GM12874 (cell line): ENCODE measurements around the gene MYB.

Experiments
- TF ChIP-seq, protein P1 (sequence below): IDR thresholded peaks from 2 replicates; pipeline ENCODE4 v1.5.1; 2011; ENCODE audit warnings: low read depth, mild to moderate bottlenecking, control low read depth, low read length, moderate library complexity; ENCODE audit not compliant: insufficient read depth

MYB gene

DNA sequence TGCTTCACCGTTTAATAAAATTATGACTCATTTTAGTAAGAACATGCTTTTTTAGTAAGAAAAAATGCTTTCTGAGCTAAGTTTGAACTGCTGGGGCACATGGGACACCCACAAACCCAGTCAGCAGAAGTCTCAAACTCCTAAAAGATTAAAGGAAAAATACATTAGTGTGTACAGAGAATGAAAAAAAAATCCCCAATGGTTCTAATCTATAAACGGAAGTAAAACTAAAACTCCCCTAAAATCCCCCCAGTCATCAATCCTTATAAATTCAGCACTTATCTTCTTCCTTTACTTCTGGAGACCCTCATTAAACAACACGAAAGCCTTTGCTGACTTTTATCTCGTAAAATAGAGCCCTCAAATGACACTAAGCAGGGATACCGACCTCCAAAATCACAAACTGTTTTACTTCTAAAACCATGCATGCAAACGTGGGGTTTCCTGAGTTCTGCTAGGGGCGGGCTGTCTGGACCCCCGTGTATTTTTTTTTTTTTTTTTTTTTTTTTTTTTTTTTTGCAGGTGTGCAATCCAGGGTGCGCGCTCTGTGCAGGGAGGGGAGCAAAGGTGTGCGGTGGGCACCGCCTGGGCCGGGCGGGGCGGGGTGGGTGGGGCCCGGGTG lies 1.1 kb upstream of the MYB start:
- TF ChIP-seq, protein P1, sequence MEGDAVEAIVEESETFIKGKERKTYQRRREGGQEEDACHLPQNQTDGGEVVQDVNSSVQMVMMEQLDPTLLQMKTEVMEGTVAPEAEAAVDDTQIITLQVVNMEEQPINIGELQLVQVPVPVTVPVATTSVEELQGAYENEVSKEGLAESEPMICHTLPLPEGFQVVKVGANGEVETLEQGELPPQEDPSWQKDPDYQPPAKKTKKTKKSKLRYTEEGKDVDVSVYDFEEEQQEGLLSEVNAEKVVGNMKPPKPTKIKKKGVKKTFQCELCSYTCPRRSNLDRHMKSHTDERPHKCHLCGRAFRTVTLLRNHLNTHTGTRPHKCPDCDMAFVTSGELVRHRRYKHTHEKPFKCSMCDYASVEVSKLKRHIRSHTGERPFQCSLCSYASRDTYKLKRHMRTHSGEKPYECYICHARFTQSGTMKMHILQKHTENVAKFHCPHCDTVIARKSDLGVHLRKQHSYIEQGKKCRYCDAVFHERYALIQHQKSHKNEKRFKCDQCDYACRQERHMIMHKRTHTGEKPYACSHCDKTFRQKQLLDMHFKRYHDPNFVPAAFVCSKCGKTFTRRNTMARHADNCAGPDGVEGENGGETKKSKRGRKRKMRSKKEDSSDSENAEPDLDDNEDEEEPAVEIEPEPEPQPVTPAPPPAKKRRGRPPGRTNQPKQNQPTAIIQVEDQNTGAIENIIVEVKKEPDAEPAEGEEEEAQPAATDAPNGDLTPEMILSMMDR: no peak

DNA sequence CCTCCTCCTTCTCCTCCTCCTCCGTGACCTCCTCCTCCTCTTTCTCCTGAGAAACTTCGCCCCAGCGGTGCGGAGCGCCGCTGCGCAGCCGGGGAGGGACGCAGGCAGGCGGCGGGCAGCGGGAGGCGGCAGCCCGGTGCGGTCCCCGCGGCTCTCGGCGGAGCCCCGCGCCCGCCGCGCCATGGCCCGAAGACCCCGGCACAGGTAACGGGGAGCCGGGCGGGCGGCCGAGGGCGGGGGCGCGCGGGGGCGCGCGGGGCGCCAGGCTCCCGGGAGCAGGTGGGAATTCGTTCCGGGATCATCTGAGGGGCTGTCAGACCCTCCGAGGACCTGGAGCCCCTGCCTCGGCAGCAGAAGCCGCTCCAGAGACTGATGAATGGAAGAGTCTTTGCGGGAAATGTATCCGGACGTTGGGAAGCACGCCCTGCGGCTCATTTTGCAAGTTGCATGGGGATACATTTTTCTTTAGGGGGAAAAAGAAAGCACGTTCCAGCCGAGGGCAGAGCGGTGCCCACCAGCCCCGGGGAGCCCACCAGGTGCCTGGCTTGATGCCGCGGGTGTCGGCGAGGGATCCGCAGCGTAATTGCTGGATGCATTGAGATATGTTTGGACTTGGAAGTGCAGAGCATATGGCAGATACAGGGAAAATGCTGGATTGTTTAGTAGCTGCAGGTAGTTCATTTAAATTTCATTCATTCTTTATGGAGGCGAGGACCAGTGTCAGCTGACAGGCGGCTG lies 394 bp downstream of the MYB start:
- TF ChIP-seq, protein P1: no peak

DNA sequence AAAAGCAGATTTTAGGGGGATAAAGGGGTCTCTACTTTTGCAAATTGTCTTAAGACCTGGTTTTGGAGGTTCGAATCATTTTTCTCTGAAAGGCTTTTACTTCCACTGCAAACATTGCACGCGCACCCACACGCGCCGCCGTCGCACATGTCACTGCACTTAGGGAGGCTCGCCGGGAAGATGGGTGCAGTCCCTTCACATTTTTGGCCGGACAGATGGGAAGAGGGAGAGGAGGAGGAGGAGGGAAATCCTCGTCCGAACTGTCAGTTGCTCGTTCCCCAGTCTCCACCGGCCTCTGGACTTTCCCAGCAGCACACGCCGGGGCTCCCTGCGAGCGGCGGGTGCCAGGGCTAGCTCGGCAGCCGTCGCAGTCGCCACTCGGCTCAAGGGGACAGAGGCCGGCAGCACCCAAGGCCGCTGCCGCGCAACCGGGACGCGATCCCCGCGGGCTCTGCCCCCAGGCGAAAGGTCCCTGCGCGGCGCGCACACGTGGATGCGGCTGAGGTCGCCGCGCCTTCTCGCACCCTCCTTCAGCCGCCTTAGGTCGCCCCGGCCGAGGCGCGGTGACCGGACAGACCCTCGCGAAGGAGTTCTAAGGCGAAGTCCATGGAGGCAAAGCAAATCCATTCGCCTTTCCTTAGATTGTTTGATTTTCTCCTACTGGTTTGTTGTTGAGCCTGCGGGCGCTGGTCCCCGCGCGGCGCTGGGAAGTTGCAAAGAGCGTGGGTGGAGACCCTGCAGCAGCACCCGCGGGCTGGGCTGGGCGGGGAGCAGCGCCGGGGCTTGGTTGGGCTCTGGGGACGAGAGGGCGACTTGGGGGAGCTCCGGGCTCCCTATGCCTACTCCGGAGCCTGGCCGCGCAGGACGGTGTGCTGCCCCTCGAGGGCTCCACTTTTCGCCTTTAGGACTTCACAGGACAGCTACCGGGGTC lies 1.2 kb downstream of the MYB start:
- TF ChIP-seq, protein P1: no peak

DNA sequence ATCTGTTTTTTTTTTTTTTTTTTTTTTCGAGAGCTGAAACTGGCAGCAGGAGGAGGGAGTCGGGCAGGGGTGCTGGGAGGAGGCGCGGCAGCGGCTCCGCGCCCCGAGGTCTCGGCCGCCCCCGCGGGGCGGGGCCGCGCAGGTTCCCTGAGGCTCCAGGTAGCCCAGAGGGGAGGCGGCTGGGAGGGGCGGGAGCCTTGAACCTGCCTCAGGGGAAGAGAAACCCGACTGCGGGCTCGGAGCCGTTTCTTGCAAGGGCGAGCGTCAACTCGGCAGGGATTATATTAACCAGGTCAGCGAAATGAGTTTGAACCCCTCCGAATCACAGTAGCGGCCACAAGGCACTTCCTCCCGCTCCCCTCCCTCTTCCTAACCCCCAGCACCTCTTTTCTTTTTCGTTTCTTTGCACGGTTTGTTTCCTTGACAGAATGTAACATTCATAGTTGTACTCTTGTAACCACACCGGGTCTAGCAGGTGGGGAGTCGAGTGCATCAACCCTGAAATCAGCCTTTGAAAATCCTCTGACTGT lies 2.0 kb downstream of the MYB start:
- TF ChIP-seq, protein P1: no peak

DNA sequence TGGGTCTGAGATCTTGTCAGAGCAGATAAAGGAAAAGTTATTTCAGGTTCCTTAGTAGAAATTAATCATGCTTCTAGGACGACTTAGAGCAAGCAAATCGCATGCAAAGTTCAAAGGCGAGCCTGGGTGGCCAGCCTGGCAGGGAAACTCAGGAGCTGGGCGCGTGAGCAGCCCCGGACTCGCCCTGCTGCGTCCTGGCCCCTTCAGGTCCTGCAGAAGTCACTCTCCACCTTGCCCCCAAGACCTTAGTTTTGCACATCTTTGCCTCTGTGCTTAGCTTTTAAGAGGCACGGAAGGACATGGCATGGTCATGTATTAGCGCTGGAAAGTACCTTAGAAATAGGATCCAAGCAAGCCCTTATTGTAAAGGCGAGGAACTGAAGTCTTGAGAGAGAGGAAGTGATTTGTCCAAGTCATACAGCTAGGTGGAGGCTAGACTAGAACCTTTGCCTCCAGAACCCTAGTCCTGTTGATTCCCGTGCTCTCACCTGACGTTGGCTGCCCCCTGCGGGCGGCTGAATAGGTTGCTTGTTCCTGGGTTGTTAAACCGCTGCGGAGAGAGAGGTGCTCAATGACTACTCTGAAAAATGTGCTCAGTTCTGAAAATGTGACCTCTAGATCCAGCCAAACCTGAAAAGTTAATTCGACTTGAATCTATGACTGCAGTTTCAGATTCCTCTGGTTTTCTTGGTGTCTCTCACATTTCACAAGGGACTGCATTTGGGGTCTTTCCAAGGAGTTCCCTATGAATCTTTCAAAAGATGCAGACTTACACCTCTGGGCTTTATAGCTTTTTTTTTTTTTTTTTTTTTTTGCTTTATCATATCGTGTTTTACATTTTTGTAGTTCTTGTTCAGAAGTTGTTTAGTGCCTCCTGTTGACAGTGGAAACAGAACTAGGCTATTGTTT lies 2.7 kb downstream of the MYB start:
- TF ChIP-seq, protein P1: peak; percentile 71

DNA sequence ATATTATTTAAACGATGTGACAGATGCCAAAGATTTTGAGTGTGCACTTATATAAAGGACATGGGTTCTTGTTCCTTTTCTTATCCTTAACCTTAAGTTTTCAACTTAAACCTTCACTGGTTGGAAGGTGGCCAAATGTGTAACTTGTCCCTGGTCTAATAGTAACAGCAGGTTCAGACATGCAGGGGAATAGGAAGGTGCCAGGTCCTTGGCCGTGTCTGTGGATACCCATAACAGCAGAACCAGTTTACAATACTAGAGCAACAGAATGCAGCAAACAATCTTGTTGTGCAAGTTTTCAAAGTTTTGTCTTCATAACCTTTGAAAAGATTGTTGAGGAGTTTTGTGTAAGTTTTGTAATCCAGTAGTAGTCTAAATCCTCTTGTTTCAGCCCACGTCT lies 4.4 kb downstream of the MYB start:
- TF ChIP-seq, protein P1: no peak
